ENCODE results near the gene STX1B.

GRCh38 chr16:31023252-31023602 is 12.8 kb upstream of the STX1B start:
- TF ChIP-seq CTCF (optimal IDR thresholded peaks at IDR 0.05 in 1 of 3, IDR thresholded peaks at IDR 0.05 in 1 of 3, conservative IDR thresholded peaks at IDR 0.05 in 1 of 3; ENCODE audit: extremely low read depth in 1 of 3, insufficient read depth in 2 of 3, low read length in 3 of 3), result no peak
- no peak for TF ChIP-seq EZH2 (IDR thresholded peaks at IDR 0.05; ENCODE audit: low read length)
